Smooth muscle cell of the brain vasculature (primary cell): ENCODE results near the gene EP400.

Experiments used
- DNase-seq: peaks from one replicate; pipeline ENCODE4 v3.0.0-alpha.2; 2012; ENCODE audit warnings: low read depth, low spot score

Gene EP400

GRCh38 chr12:132020292-132020691 lies 70.5 kb downstream of the EP400 start:
- DNase-seq = no peak

- DNase-seq = no peak
Measured at GRCh38 chr12:132021031-132021871, 71.5 kb downstream of the EP400 start.

- DNase-seq = no peak
Measured at GRCh38 chr12:132021965-132022364, 72.2 kb downstream of the EP400 start.

GRCh38 chr12:132023658-132024057 lies 73.9 kb downstream of the EP400 start:
- no peak for DNase-seq

GRCh38 chr12:132024758-132025157 lies 75.0 kb downstream of the EP400 start:
- DNase-seq = no peak

- DNase-seq = no peak
Measured at GRCh38 chr12:132025526-132025925, 75.8 kb downstream of the EP400 start.

GRCh38 chr12:132026061-132026795 lies 76.5 kb downstream of the EP400 start:
- no peak for DNase-seq

GRCh38 chr12:132026796-132027500 lies 77.2 kb downstream of the EP400 start:
- DNase-seq = no peak

GRCh38 chr12:132027636-132028035 lies 77.9 kb downstream of the EP400 start:
- DNase-seq = no peak

GRCh38 chr12:132028111-132028510 lies 78.4 kb downstream of the EP400 start:
- DNase-seq = no peak

GRCh38 chr12:132029503-132030300 lies 80.0 kb downstream of the EP400 start:
- no peak for DNase-seq

- DNase-seq = no peak
Measured at GRCh38 chr12:132030367-132031038, 80.8 kb downstream of the EP400 start.

GRCh38 chr12:132033627-132034026 lies 83.9 kb downstream of the EP400 start:
- no peak for DNase-seq

- DNase-seq = no peak
Measured at GRCh38 chr12:132036063-132036683, 86.4 kb downstream of the EP400 start.

- DNase-seq = no peak
Measured at GRCh38 chr12:132040906-132041606, 91.3 kb downstream of the EP400 start.

- no peak for DNase-seq
Measured at GRCh38 chr12:132043216-132043615, 93.5 kb downstream of the EP400 start.

GRCh38 chr12:132043770-132044467 lies 94.2 kb downstream of the EP400 start:
- no peak for DNase-seq

- no peak for DNase-seq
Measured at GRCh38 chr12:132044661-132045412, 95.1 kb downstream of the EP400 start.
